GM13977 (cell line): ENCODE results near the gene CNTN5.

ENCODE experiments used
- DNase-seq: peaks from one replicate; pipeline ENCODE4 v3.0.0; 2012; ENCODE audit warnings: low spot score
- CTCF ChIP-seq: IDR thresholded peaks from 2 replicates; pipeline ENCODE4 v1.5.1; 2012; ENCODE audit warnings: mild to moderate bottlenecking, control low read depth; ENCODE audit not compliant: insufficient read depth; ENCODE audit errors: extremely low read depth, missing control alignments
- in situ Hi-C: fragments of 300-500 bp; cut with MboI; formaldehyde crosslinking; loops from one replicate; pipeline ENCODE4 v1.12.0; 2022; ENCODE audit warnings: low sequenced_read_pairs, low pct_unique_long_range_greater_than_20kb, mixed read lengths, inconsistent platforms; ENCODE audit not compliant: unreplicated experiment

CNTN5 gene

GRCh38 chr11:99683933-99684332 is 663.2 kb downstream of the CNTN5 start:
- no peak for DNase-seq
- in situ Hi-C loops: no loop called here
- TF ChIP-seq CTCF: no peak

GRCh38 chr11:99686838-99687237 is 666.1 kb downstream of the CNTN5 start:
- no peak for TF ChIP-seq CTCF
- in situ Hi-C loops: no loop called here
- DNase-seq: no peak

GRCh38 chr11:99687320-99687719 is 666.6 kb downstream of the CNTN5 start:
- peak; percentile 33 for TF ChIP-seq CTCF
- no peak for DNase-seq
- in situ Hi-C loops: no loop called here

- TF ChIP-seq CTCF: no peak
- no peak for DNase-seq
- in situ Hi-C loops: no loop called here
These were observed 673.3 kb downstream of the CNTN5 start for GRCh38 chr11:99693941-99694492.

- no peak for DNase-seq
- no peak for TF ChIP-seq CTCF
- in situ Hi-C loops: no loop called here
These were observed 674.4 kb downstream of the CNTN5 start for GRCh38 chr11:99695106-99695505.

- in situ Hi-C loops: no loop called here
- TF ChIP-seq CTCF: no peak
These were observed 686.1 kb downstream of the CNTN5 start for GRCh38 chr11:99706848-99707247.

GRCh38 chr11:99708928-99709672 is 688.4 kb downstream of the CNTN5 start:
- no peak for TF ChIP-seq CTCF
- DNase-seq: no peak
- in situ Hi-C loops: no loop called here

More at GRCh38 chr11:99706848-99707247, 686.1 kb downstream of the CNTN5 start:
- DNase-seq: no peak
